ENCODE data around the gene CLEC17A. TPM values are rescaled to one million over a fixed set of nuclear protein-coding genes. Genes with fewer than 3 reads are reported as not detected.

CLEC17A gene
- total RNA-seq, 6 experiments from 2014 or later: not detected

DNA sequence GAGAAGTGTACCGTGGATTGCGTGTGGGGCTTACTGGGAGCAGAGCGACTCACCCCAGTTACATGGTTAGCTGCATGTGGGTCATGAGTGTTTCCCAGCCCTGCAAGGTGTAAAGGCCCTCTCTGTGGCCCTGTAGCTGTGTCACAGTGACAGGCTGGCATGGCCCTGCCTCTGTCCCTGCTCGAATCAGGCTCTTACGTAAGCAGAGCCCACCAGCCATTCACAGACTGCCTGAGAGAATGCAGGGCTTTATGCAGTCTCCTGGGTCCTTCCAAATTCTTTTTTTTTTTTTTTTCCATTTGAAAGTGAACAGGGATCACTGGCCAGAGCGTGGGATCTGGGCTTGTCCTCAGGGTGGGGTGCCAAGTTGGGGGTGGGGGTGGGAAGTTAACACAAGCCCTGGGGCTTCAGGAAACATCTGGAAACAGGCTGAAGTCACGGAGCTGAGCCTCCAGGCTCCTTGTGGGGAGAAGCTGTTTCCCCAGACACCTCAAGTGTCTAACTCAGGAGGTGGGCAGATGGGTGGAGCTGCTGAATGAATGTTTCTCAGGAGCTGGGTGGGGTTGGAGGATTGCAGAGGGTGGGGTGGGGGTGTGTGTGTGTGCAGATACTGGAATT, 40.1 kb upstream of the CLEC17A start:
- Histone ChIP-seq H3K27me3 (no peaks in the 10 kb centered on the region), H3K36me3 (no peaks in the 10 kb centered on the region), H3K4me1 (peaks cover 0 to 6% (median 0%) of the 10 kb centered on the region in 4 donors), H3K9me3 (no peaks in the 10 kb centered on the region), H3K4me3 (no peak overlapping the region), H3K27ac (no peak overlapping the region)
- intact Hi-C loops (cut with DNase I): no loop called here
- DNase-seq (no peak), ATAC-seq (no peak)
- WGBS (ENCODE audit: insufficient coverage, low coverage, low lambda C conversion rate, missing lambda C conversion rate): 44% methylated on average over 4 of the region's 7 CpGs
- no peak for TF ChIP-seq POLR2A (IDR thresholded peaks at IDR 0.05)
- TF ChIP-seq, protein P1, sequence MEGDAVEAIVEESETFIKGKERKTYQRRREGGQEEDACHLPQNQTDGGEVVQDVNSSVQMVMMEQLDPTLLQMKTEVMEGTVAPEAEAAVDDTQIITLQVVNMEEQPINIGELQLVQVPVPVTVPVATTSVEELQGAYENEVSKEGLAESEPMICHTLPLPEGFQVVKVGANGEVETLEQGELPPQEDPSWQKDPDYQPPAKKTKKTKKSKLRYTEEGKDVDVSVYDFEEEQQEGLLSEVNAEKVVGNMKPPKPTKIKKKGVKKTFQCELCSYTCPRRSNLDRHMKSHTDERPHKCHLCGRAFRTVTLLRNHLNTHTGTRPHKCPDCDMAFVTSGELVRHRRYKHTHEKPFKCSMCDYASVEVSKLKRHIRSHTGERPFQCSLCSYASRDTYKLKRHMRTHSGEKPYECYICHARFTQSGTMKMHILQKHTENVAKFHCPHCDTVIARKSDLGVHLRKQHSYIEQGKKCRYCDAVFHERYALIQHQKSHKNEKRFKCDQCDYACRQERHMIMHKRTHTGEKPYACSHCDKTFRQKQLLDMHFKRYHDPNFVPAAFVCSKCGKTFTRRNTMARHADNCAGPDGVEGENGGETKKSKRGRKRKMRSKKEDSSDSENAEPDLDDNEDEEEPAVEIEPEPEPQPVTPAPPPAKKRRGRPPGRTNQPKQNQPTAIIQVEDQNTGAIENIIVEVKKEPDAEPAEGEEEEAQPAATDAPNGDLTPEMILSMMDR (IDR thresholded peaks at IDR 0.05): no peak

- H3K4me1 ChIP-seq: peaks cover 0 to 6% (median 0%) of the 10 kb centered on the region in 4 donors
- WGBS (ENCODE audit: insufficient coverage, low coverage, low lambda C conversion rate, missing lambda C conversion rate): no CpG with 5 or more reads among the region's 5 CpGs
- H3K27me3 ChIP-seq: no peaks in the 10 kb centered on the region
- DNase-seq: no peak
- TF ChIP-seq, protein P1 (IDR thresholded peaks at IDR 0.05): no peak
- no peak for TF ChIP-seq POLR2A (IDR thresholded peaks at IDR 0.05)
- no peaks in the 10 kb centered on the region for H3K9me3 ChIP-seq
- H3K27ac ChIP-seq: no peak overlapping the region
- no peak overlapping the region for H3K4me3 ChIP-seq
- no peak for ATAC-seq
- H3K36me3 ChIP-seq: peaks cover 0 to 2% (median 0%) of the 10 kb centered on the region in 4 donors
- intact Hi-C loops (cut with DNase I): no loop called here
Observed at GRCh38 chr19:14544047-14544446, 38.8 kb upstream of the CLEC17A start.

DNA sequence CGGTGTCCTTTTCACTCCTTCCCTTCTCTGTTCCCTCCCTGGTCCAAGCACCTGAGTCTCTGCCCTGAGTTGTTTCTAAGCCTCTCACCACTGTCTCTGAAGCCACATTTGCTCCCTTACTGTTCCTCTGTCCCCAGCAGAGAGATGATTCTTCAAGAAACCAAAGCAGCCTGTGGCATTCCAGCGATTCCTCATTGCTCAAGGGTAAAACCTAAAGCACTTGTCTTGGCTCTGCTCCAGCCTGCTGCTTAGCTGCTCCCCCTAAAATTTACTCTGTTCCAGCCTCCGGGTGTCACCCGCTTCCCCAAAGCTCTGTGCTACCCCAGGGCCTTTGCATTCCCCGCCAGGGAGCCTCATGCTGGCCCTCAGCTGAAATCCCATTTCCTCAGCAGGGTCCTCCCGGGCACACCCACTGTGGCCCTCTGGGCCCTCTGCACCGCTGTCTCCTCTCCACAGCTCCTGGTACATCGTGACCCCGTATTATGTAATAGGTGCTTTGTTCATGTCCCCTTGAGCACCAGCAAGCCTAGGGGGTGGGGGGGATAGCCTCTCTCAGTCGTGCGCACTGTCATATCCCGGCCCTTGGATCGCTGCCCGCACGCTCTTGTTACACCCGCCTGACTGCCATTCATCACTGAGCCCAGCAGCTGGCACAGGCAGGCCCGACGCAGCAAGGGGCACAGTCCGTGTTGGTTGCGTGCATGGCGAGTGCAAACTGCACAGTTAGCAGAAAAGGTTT, 37.7 kb upstream of the CLEC17A start:
- TF ChIP-seq, protein P1 (IDR thresholded peaks at IDR 0.05): no peak
- TF ChIP-seq POLR2A (IDR thresholded peaks at IDR 0.05): no peak
- Histone ChIP-seq H3K4me3 (peak overlapping the region in 1 of 3 donors; percentile 3), H3K36me3 (peaks cover 0 to 5% (median 0%) of the 10 kb centered on the region in 4 donors), H3K4me1 (peaks cover 0 to 13% (median 0%) of the 10 kb centered on the region in 4 donors), H3K9me3 (no peaks in the 10 kb centered on the region), H3K27me3 (no peaks in the 10 kb centered on the region), H3K27ac (peak overlapping the region in 2 of 3 donors; percentile 46 to 68)
- DNase-seq (peak; percentile 84 to 95 (median 94)), ATAC-seq (peak; percentile 83 to 91 (median 89))
- intact Hi-C loops (cut with DNase I): no loop called here
- WGBS (ENCODE audit: insufficient coverage, low coverage, low lambda C conversion rate, missing lambda C conversion rate): 36% methylated on average over 9 of the region's 21 CpGs

- no peak for TF ChIP-seq POLR2A (IDR thresholded peaks at IDR 0.05)
- TF ChIP-seq, protein P1 (IDR thresholded peaks at IDR 0.05): no peak
- H3K4me3 ChIP-seq: peak overlapping the region in 1 of 3 donors; percentile 3
- intact Hi-C loops (cut with DNase I): no loop called here
- ATAC-seq (no peak), DNase-seq (no peak)
- no peaks in the 10 kb centered on the region for H3K27me3 ChIP-seq
- peaks cover 0 to 18% (median 0%) of the 10 kb centered on the region in 4 donors for H3K4me1 ChIP-seq
- peaks cover 0 to 5% (median 0%) of the 10 kb centered on the region in 4 donors for H3K36me3 ChIP-seq
- peak overlapping the region; percentile 28 to 68 (median 46) for H3K27ac ChIP-seq
- no peaks in the 10 kb centered on the region for H3K9me3 ChIP-seq
- WGBS (ENCODE audit: insufficient coverage, low coverage, low lambda C conversion rate, missing lambda C conversion rate): no CpG with 5 or more reads among the region's 9 CpGs
Observed at GRCh38 chr19:14545716-14546082, 37.2 kb upstream of the CLEC17A start.
